ENCODE measurements around the gene FNDC1. TPM values are rescaled to one million over a fixed set of nuclear protein-coding genes. Genes with fewer than 3 reads are reported as not detected.

The FNDC1 gene
- total and polyA plus RNA-seq, 2 of the 13 experiments (the other 11 are each of a cell fraction or from before 2014, with no cell fraction given), result not detected

GRCh38 chr6:159220093-159220492 lies 50.9 kb downstream of the FNDC1 start:
- in situ Hi-C loops (cut with HindIII; ENCODE audit: extremely low pct_ligation_motif_present, low pct_unique_long_range_greater_than_20kb), result loop anchor here (25.0 kb wide), 1 partner anchor 392 kb away; no protein-coding TSS in a partner anchor

More at GRCh38 chr6:159220093-159220492, 50.9 kb downstream of the FNDC1 start:
- Histone ChIP-seq H3K27me3 (ENCODE audit: control insufficient read depth in 1 of 2, insufficient read depth in 2 of 2, low read length in 2 of 2) (peaks cover 5 to 39% of the 10 kb centered on the region in 2 experiments), H3K4me2 (ENCODE audit: low read depth, low read length) (no peak overlapping the region), H4K20me1 (ENCODE audit: insufficient read depth, low read length) (no peaks in the 10 kb centered on the region), H3K4me1 (ENCODE audit: insufficient read depth, low read length) (no peaks in the 10 kb centered on the region), H3K4me3 (replicated peaks in 1 of 3; ENCODE audit: insufficient read depth in 1 of 3, low read depth in 2 of 3, low read length in 3 of 3) (no peak overlapping the region), H3K79me2 (ENCODE audit: insufficient read depth, low read length) (no peaks in the 10 kb centered on the region), H3K27ac (ENCODE audit: extremely low read length, insufficient read depth, low read length) (no peak overlapping the region), H3K36me3 (replicated peaks in 1 of 2; ENCODE audit: control insufficient read depth in 1 of 2, insufficient read depth in 2 of 2, low read length in 2 of 2) (no peaks in the 10 kb centered on the region), H2AFZ (ENCODE audit: low read length) (no peak overlapping the region), H3K9ac (ENCODE audit: insufficient read depth, low read depth, low read length) (no peak overlapping the region), H3K9me3 (ENCODE audit: low read length) (no peaks in the 10 kb centered on the region)
- ATAC-seq (no peak), DNase-seq (ENCODE audit: low spot score) (no peak), FAIRE-seq (no peak)
- CTCF ChIA-PET (ENCODE audit: low intra/inter-chr PET ratio, low total read pairs), result no interaction called here
- TF ChIP-seq ZNF432 (CRISPR knock-in tag; IDR thresholded peaks at IDR 0.05; ENCODE audit: borderline replicate concordance), result no peak
- TF ChIP-seq WIZ (CRISPR knock-in tag; IDR thresholded peaks at IDR 0.05), result no peak
- no peak for TF ChIP-seq TARDBP (CRISPR knock-in tag; IDR thresholded peaks at IDR 0.05)
- TF ChIP-seq MXD1 (CRISPR knock-in tag; IDR thresholded peaks at IDR 0.05), result no peak
- TF ChIP-seq, protein P1, sequence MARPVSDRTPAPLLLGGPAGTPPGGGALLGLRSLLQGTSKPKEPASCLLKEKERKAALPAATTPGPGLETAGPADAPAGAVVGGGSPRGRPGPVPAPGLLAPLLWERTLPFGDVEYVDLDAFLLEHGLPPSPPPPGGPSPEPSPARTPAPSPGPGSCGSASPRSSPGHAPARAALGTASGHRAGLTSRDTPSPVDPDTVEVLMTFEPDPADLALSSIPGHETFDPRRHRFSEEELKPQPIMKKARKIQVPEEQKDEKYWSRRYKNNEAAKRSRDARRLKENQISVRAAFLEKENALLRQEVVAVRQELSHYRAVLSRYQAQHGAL (CRISPR knock-in tag; IDR thresholded peaks at IDR 0.05; ENCODE audit: not compliant biosample characterization), result no peak
- TF ChIP-seq MTERF4 (CRISPR knock-in tag; IDR thresholded peaks at IDR 0.05), result no peak
- TF ChIP-seq, protein P2, sequence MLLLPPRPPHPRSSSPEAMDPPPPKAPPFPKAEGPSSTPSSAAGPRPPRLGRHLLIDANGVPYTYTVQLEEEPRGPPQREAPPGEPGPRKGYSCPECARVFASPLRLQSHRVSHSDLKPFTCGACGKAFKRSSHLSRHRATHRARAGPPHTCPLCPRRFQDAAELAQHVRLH (CRISPR knock-in tag; IDR thresholded peaks at IDR 0.05; ENCODE audit: borderline replicate concordance, low read depth), result no peak
- no peak for TF ChIP-seq IKZF1 (IDR thresholded peaks at IDR 0.05)
- no peak for TF ChIP-seq ZNF773 (CRISPR knock-in tag; IDR thresholded peaks at IDR 0.05; ENCODE audit: borderline replicate concordance)
- no peak for TF ChIP-seq ZNF121 (CRISPR knock-in tag; IDR thresholded peaks at IDR 0.05)
- no peak for TF ChIP-seq NAIF1 (CRISPR knock-in tag; IDR thresholded peaks at IDR 0.05; ENCODE audit: borderline replicate concordance)
- TF ChIP-seq, protein P3, sequence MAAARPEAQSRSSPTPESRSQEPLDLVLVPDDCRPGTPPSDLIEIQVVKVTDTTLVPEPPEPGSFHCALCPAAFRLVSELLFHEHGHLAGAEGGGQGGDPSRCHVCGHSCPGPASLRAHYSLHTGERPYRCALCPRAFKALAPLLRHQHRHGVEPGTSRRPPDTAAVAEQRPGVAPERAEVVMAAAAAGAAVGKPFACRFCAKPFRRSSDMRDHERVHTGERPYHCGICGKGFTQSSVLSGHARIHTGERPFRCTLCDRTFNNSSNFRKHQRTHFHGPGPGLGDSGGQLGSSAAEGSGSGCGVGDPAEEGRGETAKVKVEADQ (CRISPR knock-in tag; IDR thresholded peaks at IDR 0.05; ENCODE audit: borderline replicate concordance), result no peak
- no peak for TF ChIP-seq BCL3 (CRISPR knock-in tag; IDR thresholded peaks at IDR 0.05)
- no TSS peak for BruUV-seq (replicated peaks)
- 11% methylated on average over 5 of the region's 5 CpGs for WGBS (ENCODE audit: low lambda C conversion rate)
- intact Hi-C loops (cut with micrococcal nuclease; ENCODE audit: unreplicated experiment), result no loop called here
- POLR2A ChIA-PET, result no interaction called here
